ENCODE data around the gene ATP6AP2.

GRCh38 chrX:40578039-40578695 is 2.6 kb upstream of the ATP6AP2 start:
- TF ChIP-seq E2F6 (IDR thresholded peaks at IDR 0.05) (no peak), SIRT6 (IDR thresholded peaks at IDR 0.05; ENCODE audit: low read length) (no peak)
- TF ChIP-seq, protein P1, sequence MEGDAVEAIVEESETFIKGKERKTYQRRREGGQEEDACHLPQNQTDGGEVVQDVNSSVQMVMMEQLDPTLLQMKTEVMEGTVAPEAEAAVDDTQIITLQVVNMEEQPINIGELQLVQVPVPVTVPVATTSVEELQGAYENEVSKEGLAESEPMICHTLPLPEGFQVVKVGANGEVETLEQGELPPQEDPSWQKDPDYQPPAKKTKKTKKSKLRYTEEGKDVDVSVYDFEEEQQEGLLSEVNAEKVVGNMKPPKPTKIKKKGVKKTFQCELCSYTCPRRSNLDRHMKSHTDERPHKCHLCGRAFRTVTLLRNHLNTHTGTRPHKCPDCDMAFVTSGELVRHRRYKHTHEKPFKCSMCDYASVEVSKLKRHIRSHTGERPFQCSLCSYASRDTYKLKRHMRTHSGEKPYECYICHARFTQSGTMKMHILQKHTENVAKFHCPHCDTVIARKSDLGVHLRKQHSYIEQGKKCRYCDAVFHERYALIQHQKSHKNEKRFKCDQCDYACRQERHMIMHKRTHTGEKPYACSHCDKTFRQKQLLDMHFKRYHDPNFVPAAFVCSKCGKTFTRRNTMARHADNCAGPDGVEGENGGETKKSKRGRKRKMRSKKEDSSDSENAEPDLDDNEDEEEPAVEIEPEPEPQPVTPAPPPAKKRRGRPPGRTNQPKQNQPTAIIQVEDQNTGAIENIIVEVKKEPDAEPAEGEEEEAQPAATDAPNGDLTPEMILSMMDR (IDR thresholded peaks at IDR 0.05; ENCODE audit: control extremely low read depth in 1 of 3, insufficient read depth in 1 of 3, low read depth in 1 of 3, low read length in 3 of 3), result no peak
